Naive thymus-derived CD4-positive, alpha-beta T cell (primary cell): Measurements from ENCODE around the gene CSF3R. TPM values are rescaled to one million over a fixed set of nuclear protein-coding genes. Genes with fewer than 3 reads are reported as not detected.

Experiments used
- ATAC-seq: fragments of 150-1000 bp; cut with Tn5 transposase; 2 replicates; pipeline ENCODE4 v1.10.0; 2021; ENCODE audit warnings: mild to moderate bottlenecking, moderate library complexity
- CTCF ChIA-PET: fragments of 350-600 bp; sonication (Branson Sonifier 250); formaldehyde crosslinking; loops from one replicate; lab custom pipeline; 2021; ENCODE audit warnings: antibody characterized with exemption; lab: Charles Lee
- POLR2A ChIA-PET: fragments of 350-600 bp; sonication (Branson Sonifier 250); formaldehyde crosslinking; loops from one replicate; lab custom pipeline; 2021; ENCODE audit warnings: antibody characterized with exemption, inconsistent platforms; lab: Charles Lee
- DNase-seq, 9 donors: peaks; one replicate each; pipeline versions ENCODE4 v3.0.0 to v3.0.0-alpha.2; 2020 to 2022; ENCODE audit warnings: mixed read lengths in 1 of 9
- H3K27ac ChIP-seq: one replicate; pipeline ENCODE4 v1.7.0; 2013; ENCODE audit warnings: mild to moderate bottlenecking, low read depth, low read length, moderate library complexity
- H3K27me3 ChIP-seq, 2 donors: one replicate each; pipeline ENCODE4 v1.7.0; 2013; ENCODE audit warnings: low read length in 2 of 2, mild to moderate bottlenecking in 2 of 2, moderate library complexity in 2 of 2; ENCODE audit not compliant: control insufficient read depth in 2 of 2, insufficient read depth in 2 of 2
- H3K36me3 ChIP-seq, 3 experiments: 1 replicate in 2 of 3; 2 replicates in 1 of 3; pipeline ENCODE4 v1.7.0; 2013; ENCODE audit warnings: low read length in 3 of 3, mild to moderate bottlenecking in 3 of 3, moderate library complexity in 1 of 3; ENCODE audit not compliant: insufficient read depth in 3 of 3, control insufficient read depth in 2 of 3
- H3K4me1 ChIP-seq, 2 donors: one replicate each; pipeline ENCODE4 v1.7.0; 2013; ENCODE audit warnings: low read length in 2 of 2, mild to moderate bottlenecking in 2 of 2, moderate library complexity in 1 of 2; ENCODE audit not compliant: control insufficient read depth in 2 of 2, insufficient read depth in 2 of 2
- H3K4me3 ChIP-seq: 2 replicates; pipeline ENCODE4 v1.7.0; 2013; ENCODE audit warnings: mild to moderate bottlenecking, low read length
- H3K9me3 ChIP-seq, 3 experiments: 1 replicate in 2 of 3; 2 replicates in 1 of 3; pipeline ENCODE4 v1.7.0; 2013; ENCODE audit warnings: low read length in 3 of 3; ENCODE audit not compliant: control insufficient read depth in 2 of 3
- H3K27ac Mint-ChIP-seq, 9 donors: one replicate each; pipeline ENCODE4 v1.8.0; 2020 to 2022; ENCODE audit warnings: mixed read lengths in 9 of 9, mild to moderate bottlenecking in 8 of 9, moderate library complexity in 5 of 9, inconsistent platforms in 2 of 9
- H3K27me3 Mint-ChIP-seq, 5 donors: one replicate each; pipeline ENCODE4 v1.8.0; 2021 to 2022; ENCODE audit warnings: mixed read lengths in 5 of 5, mild to moderate bottlenecking in 1 of 5
- H3K36me3 Mint-ChIP-seq, 5 donors: one replicate each; pipeline ENCODE4 v1.8.0; 2020 to 2022; ENCODE audit warnings: mixed read lengths in 5 of 5, mild to moderate bottlenecking in 3 of 5, inconsistent platforms in 1 of 5
- H3K4me1 Mint-ChIP-seq, 7 donors: one replicate each; pipeline ENCODE4 v1.8.0; 2020 to 2022; ENCODE audit warnings: mixed read lengths in 7 of 7, mild to moderate bottlenecking in 3 of 7, inconsistent platforms in 1 of 7
- H3K4me3 Mint-ChIP-seq, 10 donors: one replicate each; pipeline ENCODE4 v1.8.0; 2020 to 2022; ENCODE audit warnings: mild to moderate bottlenecking in 10 of 10, mixed read lengths in 10 of 10, moderate library complexity in 6 of 10, inconsistent platforms in 2 of 10
- H3K9me3 Mint-ChIP-seq, 11 donors: one replicate each; pipeline ENCODE4 v1.8.0; 2020 to 2022; ENCODE audit warnings: mixed read lengths in 11 of 11, mild to moderate bottlenecking in 4 of 11, inconsistent platforms in 1 of 11, moderate library complexity in 1 of 11
- intact Hi-C, 2 donors: fragments of 100-400 bp; cut with micrococcal nuclease; formaldehyde crosslinking; loops; one replicate each; pipeline ENCODE4 v1.15.1; 2023
- polyA plus RNA-seq, 2 donors: library from polyadenylated mRNA; unstranded; fragments of 300-500 nt; fragmentation: Illumina TruSeq; gene quantifications; one replicate each; pipeline ENCODE4 v1.2.3, GENCODE V29; 2021
- total RNA-seq, 6 experiments: library from RNA in 5 of 6; stranded (reverse) in 5 of 6; gene quantifications; 1 replicate in 5 of 6; 2 replicates in 1 of 6; pipeline ENCODE4 v1.2.3 and lab custom pipeline; 2021 to 2026

CSF3R gene
- total and polyA plus RNA-seq, 7 experiments from 2014 or later: 0.14 to 182 (median 1.3) TPM

DNA sequence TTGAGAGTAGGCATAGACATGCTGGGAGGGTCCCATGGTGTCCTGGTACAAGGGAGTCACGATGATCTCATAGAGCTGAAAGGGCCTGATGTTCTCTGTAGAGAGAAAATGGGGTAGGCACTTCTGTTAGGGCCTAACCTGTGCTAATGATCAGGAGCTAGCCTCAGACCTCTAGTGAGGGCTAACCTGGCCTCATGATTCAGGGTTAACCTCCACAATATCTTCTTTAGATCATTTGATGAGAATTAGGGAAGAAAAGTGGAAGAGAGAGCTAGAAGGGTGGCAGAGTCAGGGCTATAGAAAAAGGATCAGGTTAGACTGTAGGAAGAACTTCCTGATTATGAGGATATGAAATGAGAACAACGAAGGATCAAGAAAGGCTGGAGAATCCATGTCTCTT, 13.6 kb downstream of the CSF3R start:
- Mint-ChIP-seq H3K36me3 (peaks cover 0 to under 1% (median 0%) of the 10 kb centered on the region in 5 donors), H3K27ac (peak overlapping the region in 1 of 9 donors; percentile 49), H3K9me3 (no peaks in the 10 kb centered on the region), H3K27me3 (no peaks in the 10 kb centered on the region), H3K4me3 (no peak overlapping the region), H3K4me1 (peaks cover under 1 to 26% (median 11%) of the 10 kb centered on the region in 7 donors)
- CTCF ChIA-PET: no interaction called here
- Histone ChIP-seq H3K36me3 (peaks cover 0 to under 1% (median 0%) of the 10 kb centered on the region in 3 experiments), H3K4me3 (no peak overlapping the region), H3K4me1 (peaks cover 0 to 8% of the 10 kb centered on the region in 2 donors), H3K9me3 (no peaks in the 10 kb centered on the region), H3K27me3 (no peaks in the 10 kb centered on the region), H3K27ac (no peak overlapping the region)
- DNase-seq: no peak
- POLR2A ChIA-PET: interaction anchor here (0.6 kb wide), 1 partner anchor 202 kb away, joined by 3 read pairs; no protein-coding TSS in a partner anchor
- intact Hi-C loops: loop anchor here in 1 of 2 donors (10.0 kb wide), 2 partner anchors 534 to 1126 kb away; partner anchors contain the start of genes AGO3 and GNL2
- ATAC-seq: no peak

DNA sequence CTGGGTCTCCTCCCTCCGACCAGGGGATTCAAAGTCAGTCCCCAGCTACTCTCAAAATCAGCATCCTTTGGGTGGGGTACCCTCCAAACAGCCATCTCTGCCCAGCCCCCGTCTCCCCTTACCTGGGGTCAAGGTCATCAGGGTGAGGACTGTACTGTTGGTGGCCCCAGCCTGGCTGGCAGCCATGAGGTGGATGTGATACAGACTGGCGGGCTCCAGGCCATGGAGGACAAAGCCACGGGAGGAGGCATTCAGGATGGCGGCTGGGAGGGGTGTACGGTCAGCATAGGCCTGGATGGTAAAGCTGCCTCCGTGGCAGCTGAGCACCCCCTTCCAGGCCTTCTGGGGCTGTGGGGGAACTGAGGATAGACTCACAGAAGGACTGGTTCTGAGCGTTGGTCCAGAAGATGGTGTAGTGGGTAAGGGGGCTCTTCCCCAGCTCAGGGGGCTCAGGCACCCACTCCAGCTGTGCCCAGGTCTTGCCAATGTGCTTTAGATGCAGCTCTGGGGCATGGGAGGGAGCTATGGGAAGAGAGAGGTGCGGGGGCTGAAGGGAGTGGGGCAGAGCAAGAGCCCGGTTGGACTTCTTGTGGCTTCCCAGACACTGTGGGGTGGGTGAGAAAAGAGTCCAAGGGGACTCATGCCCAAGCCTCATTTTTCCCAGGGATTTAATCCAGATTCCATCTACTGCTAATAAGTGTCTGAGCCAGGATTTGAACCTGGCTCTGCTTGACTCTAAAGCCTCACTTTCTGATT, 14.8 kb downstream of the CSF3R start:
- Mint-ChIP-seq H3K36me3 (peaks cover 0 to 3% (median 0%) of the 10 kb centered on the region in 5 donors), H3K9me3 (no peaks in the 10 kb centered on the region), H3K27ac (no peak overlapping the region), H3K27me3 (no peaks in the 10 kb centered on the region), H3K4me1 (peaks cover 5 to 27% (median 23%) of the 10 kb centered on the region in 7 donors), H3K4me3 (no peak overlapping the region)
- Histone ChIP-seq H3K4me1 (peaks cover 7 to 13% of the 10 kb centered on the region in 2 donors), H3K4me3 (no peak overlapping the region), H3K27ac (no peak overlapping the region), H3K36me3 (peaks cover 0 to 6% (median 0%) of the 10 kb centered on the region in 3 experiments), H3K27me3 (no peaks in the 10 kb centered on the region), H3K9me3 (no peaks in the 10 kb centered on the region)
- ChIA-PET CTCF (no interaction called here), POLR2A (no interaction called here)
- DNase-seq (no peak), ATAC-seq (no peak)
- intact Hi-C loops: loop anchor here in 1 of 2 donors (10.0 kb wide), 2 partner anchors 533 to 1127 kb away; partner anchors contain the start of genes AGO3 and GNL2

DNA sequence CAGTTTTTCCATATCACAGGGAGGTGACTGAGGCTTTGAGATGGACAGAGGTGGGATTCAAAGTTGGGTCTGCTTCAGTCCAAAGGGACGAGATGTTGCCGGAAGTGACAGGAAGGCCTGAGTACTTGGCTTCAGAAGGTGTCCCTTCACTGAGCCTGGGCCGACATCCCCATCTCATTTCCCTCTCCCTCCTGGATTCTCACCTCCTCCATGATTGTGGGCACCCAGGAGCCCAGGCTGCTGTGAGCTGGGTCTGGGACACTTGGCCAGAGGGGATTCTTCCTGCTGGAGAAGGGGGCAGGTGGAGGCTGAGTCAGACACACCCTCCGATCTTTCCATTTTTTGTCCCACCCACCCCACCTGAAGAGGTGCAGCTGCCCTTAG, 15.7 kb downstream of the CSF3R start:
- Histone ChIP-seq H3K4me3 (no peak overlapping the region), H3K36me3 (peaks cover 0 to 10% (median 4%) of the 10 kb centered on the region in 3 experiments), H3K27ac (no peak overlapping the region), H3K27me3 (no peaks in the 10 kb centered on the region), H3K9me3 (no peaks in the 10 kb centered on the region), H3K4me1 (peaks cover 7 to 13% of the 10 kb centered on the region in 2 donors)
- Mint-ChIP-seq H3K36me3 (peaks cover 0 to 5% (median 3%) of the 10 kb centered on the region in 5 donors), H3K4me1 (peaks cover 5 to 34% (median 26%) of the 10 kb centered on the region in 7 donors), H3K27me3 (no peaks in the 10 kb centered on the region), H3K27ac (peak overlapping the region in 1 of 9 donors; percentile 36), H3K4me3 (no peak overlapping the region), H3K9me3 (no peaks in the 10 kb centered on the region)
- ChIA-PET CTCF (no interaction called here), POLR2A (no interaction called here)
- intact Hi-C loops: loop anchor here in 1 of 2 donors (10.0 kb wide), 2 partner anchors 532 to 1128 kb away; partner anchors contain the start of genes AGO3 and GNL2
- no peak for ATAC-seq
- no peak for DNase-seq

DNA sequence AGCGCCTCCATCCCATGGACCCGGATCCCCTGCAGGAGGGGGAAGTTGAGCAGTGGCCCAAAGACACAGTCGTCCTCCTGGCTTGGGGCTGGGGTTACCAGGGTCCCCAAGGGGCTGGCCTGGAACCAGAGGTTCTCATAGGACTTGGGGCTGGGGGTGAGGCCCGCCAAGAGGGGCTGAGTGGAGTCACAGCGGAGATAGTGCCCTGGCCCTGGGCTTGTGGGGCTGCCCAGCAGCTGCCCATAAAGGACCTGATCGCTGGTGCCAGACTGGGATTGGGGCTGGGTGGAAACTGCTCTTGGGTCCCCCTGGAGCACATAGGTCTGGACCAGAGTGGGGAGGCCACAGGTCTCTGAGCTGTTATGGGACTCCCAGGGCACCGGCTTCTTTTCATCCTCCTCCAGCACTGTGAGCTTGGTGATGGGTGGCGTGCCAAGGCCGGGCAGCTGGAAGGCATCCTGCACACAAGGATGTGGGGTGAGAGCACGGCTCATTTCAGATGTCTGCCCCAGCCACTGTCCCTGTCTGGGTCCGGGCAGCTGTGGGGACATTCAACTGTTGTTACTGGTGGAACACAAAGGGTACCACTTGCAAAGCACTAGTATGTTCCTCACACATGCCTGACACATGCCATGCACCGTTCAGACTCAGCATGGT, 16.2 kb downstream of the CSF3R start:
- CTCF ChIA-PET: interaction anchor here (0.7 kb wide), 1 partner anchor 1095 kb away, joined by 3 read pairs; no protein-coding TSS in a partner anchor
- Mint-ChIP-seq H3K36me3 (peaks cover 0 to 6% (median 3%) of the 10 kb centered on the region in 5 donors), H3K4me1 (peaks cover 5 to 37% (median 26%) of the 10 kb centered on the region in 7 donors), H3K27ac (peak overlapping the region in 2 of 9 donors; percentile 24 to 36), H3K9me3 (no peaks in the 10 kb centered on the region), H3K4me3 (no peak overlapping the region), H3K27me3 (no peaks in the 10 kb centered on the region)
- ATAC-seq (no peak), DNase-seq (no peak)
- peaks cover 7 to 13% of the 10 kb centered on the region in 2 donors for H3K4me1 ChIP-seq
- H3K27ac ChIP-seq: no peak overlapping the region
- H3K4me3 ChIP-seq: no peak overlapping the region
- H3K9me3 ChIP-seq: no peaks in the 10 kb centered on the region
- no peaks in the 10 kb centered on the region for H3K27me3 ChIP-seq
- H3K36me3 ChIP-seq: peaks cover 0 to 16% (median 9%) of the 10 kb centered on the region in 3 experiments
- POLR2A ChIA-PET: no interaction called here
- intact Hi-C loops: loop anchor here in 1 of 2 donors (10.0 kb wide), 2 partner anchors 532 to 1128 kb away; partner anchors contain the start of genes AGO3 and GNL2

DNA sequence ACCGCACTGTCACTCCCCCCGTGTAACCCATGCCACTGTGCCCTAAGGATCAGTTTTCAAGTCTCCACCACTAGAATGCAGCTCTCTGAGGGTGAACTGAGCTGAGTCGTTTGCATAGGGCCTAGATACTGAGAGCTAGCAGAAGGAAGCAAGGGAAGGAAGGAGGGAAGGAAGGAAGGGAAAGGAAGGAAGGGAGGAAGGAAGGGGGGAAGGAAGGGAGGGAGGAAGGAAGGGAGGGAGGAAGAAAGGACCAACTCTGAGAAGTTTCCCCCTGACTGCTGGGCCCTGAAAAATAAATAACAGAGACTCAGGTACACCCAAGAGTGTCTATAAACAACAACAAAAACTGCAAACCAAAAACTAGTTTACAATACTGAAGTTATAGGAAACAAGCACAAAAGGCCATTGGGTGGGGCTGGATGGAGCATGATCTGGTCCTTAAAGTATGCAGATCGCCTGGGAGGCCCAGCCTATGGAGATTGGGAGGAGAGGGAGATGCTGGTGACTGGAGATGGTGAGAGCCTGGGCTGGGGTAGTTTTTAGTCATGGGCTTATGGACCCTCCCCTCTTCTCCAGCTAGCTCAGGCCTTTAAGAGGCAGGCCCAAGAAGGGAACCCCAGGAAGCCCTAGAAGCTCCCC, 16.9 kb downstream of the CSF3R start:
- Histone ChIP-seq H3K27ac (no peak overlapping the region), H3K9me3 (no peaks in the 10 kb centered on the region), H3K4me3 (no peak overlapping the region), H3K27me3 (no peaks in the 10 kb centered on the region), H3K36me3 (peaks cover 4 to 22% (median 12%) of the 10 kb centered on the region in 3 experiments), H3K4me1 (peaks cover 7 to 13% of the 10 kb centered on the region in 2 donors)
- CTCF ChIA-PET: interaction anchor here (0.7 kb wide), 1 partner anchor 1095 kb away, joined by 3 read pairs; no protein-coding TSS in a partner anchor
- Mint-ChIP-seq H3K27me3 (no peaks in the 10 kb centered on the region), H3K4me1 (peaks cover 9 to 42% (median 30%) of the 10 kb centered on the region in 7 donors), H3K9me3 (no peaks in the 10 kb centered on the region), H3K36me3 (peaks cover 5 to 11% (median 7%) of the 10 kb centered on the region in 5 donors), H3K4me3 (peak overlapping the region in 1 of 10 donors; percentile 58), H3K27ac (peak overlapping the region in 5 of 9 donors; percentile 28 to 98 (median 39))
- intact Hi-C loops: loop anchor here (2.0 to 10.0 kb wide), 3 partner anchors 69 to 1129 kb away; partner anchors contain the start of genes AGO3 (in 1 of the 2), GNL2 (in 1 of the 2) and LSM10 (in 1 of the 2)
- no peak for ATAC-seq
- POLR2A ChIA-PET: no interaction called here
- no peak for DNase-seq
